Testis (tissue), 3 donors: Measurements from ENCODE around the gene RSRC2. TPM values are rescaled to one million over a fixed set of nuclear protein-coding genes. Genes with fewer than 3 reads are reported as not detected.
"Not testable (repeated sequence)": the region's sequence is repeated elsewhere in the genome, so short reads cannot be mapped to it uniquely, and the experiment has no call there.

Source experiments
- DNase-seq: peaks from one replicate; pipeline ENCODE4 v3.0.0-alpha.2; 2019
- H3K27ac ChIP-seq, 2 donors: fragments of 200-600 bp; sonication (generic); one replicate each; pipeline ENCODE4 v1.5.1; 2019
- H3K27me3 ChIP-seq: fragments of 200-600 bp; sonication (generic); one replicate; pipeline ENCODE4 v1.5.1; 2019
- H3K36me3 ChIP-seq: fragments of 200-600 bp; sonication (generic); one replicate; pipeline ENCODE4 v1.5.1; 2017; ENCODE audit warnings: low read depth; ENCODE audit errors: missing control alignments
- H3K4me1 ChIP-seq: fragments of 200-600 bp; sonication (generic); one replicate; pipeline ENCODE4 v1.5.1; 2019
- H3K4me3 ChIP-seq, 2 donors: fragments of 200-600 bp; sonication (generic); one replicate each; pipeline ENCODE4 v1.5.1; 2017 to 2019
- H3K9me3 ChIP-seq: fragments of 200-600 bp; sonication (generic); one replicate; pipeline ENCODE4 v1.5.1; 2017
- CTCF ChIP-seq, 3 experiments: fragments of 450-650 bp in 2 of 3; fragments of 200-600 bp in 1 of 3; sonication (generic) in 1 of 3; IDR thresholded peaks; one replicate each; pipeline ENCODE4 v1.5.1; 2016 to 2019; ENCODE audit warnings: antibody characterized with exemption in 3 of 3, mild to moderate bottlenecking in 2 of 3, moderate library complexity in 1 of 3
- POLR2A ChIP-seq: fragments of 450-650 bp; IDR thresholded peaks from one replicate; pipeline ENCODE4 v1.6.1; 2017; ENCODE audit warnings: antibody characterized with exemption, mild to moderate bottlenecking, moderate library complexity
- WGBS, 2 donors: methylation state at CpG; one replicate each; pipeline ENCODE4 v1.1.5; 2018; 5-methylcytosine and 5-hydroxymethylcytosine counted together
- intact Hi-C: fragments of 100-400 bp; cut with DNase I; formaldehyde crosslinking; loops from one replicate; pipeline ENCODE4 v1.15.1; 2023; ENCODE audit warnings: low total_unique reads
- polyA plus RNA-seq: library from polyadenylated mRNA; stranded (reverse); fragments of 350-450 nt; fragmentation: Illumina TruSeq; extraction: RNeasy Lipid Tissue Mini Kit (QIAGEN cat#74804); gene quantifications from one replicate; pipeline ENCODE4 v1.2.3, GENCODE V29; 2014; ENCODE audit warnings: low read depth, low replicate concordance; ENCODE audit not compliant: insufficient read depth
- total RNA-seq, 2 donors: library from RNA; depleted of rRNA; stranded (reverse); fragments of >200 nt; gene quantifications; one replicate each; pipeline ENCODE4 v1.2.3, GENCODE V29; 2016

Gene RSRC2
- total and polyA plus RNA-seq, 3 donors from 2014 or later = 50.7 to 133 (median 93.1) TPM

GRCh38 chr12:122486805-122487426 lies 39.8 kb downstream of the RSRC2 start:
- no peak for TF ChIP-seq POLR2A
- no peak for DNase-seq
- intact Hi-C loops = no loop called here
- H3K4me3 ChIP-seq = no peak overlapping the region
- H3K36me3 ChIP-seq = no peaks in the 10 kb centered on the region
- no peaks in the 10 kb centered on the region for H3K9me3 ChIP-seq
- no peaks in the 10 kb centered on the region for H3K27me3 ChIP-seq
- H3K27ac ChIP-seq = no peak overlapping the region
- 97 to 98% methylated on average over 7 of the region's 7 CpGs for WGBS, 2 donors
- H3K4me1 ChIP-seq = peaks cover under 1% of the 10 kb centered on the region

DNA sequence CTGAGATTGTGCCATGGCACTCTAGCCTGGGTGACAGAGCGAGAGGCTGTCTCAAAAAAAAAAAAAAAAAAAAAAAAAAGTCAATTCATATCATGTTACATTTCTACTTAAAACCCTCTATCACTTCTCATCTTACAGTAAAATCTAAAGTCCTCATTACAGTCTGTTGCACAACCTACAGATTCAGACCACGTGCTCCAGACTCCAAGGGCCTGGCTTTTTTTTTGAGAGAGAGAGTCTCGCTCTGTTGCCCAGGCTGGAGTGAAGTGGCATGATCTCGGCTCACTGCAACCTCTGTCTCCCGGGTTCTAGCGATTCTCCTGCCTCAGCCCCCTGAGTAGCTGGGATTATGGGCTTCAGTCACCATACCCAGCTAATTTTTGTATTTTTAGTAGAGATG lies 40.4 kb downstream of the RSRC2 start:
- intact Hi-C loops, H3K4me3 ChIP-seq, H3K36me3 ChIP-seq, DNase-seq, H3K27ac ChIP-seq, H3K9me3 ChIP-seq, H3K27me3 ChIP-seq, H3K4me1 ChIP-seq: not testable (repeated sequence)
- 93 to 98% methylated on average over 6 of the region's 6 CpGs for WGBS, 2 donors

GRCh38 chr12:122484385-122484784 lies 42.4 kb downstream of the RSRC2 start:
- intact Hi-C loops, H3K9me3 ChIP-seq, H3K4me3 ChIP-seq, H3K27ac ChIP-seq, H3K27me3 ChIP-seq, H3K36me3 ChIP-seq, DNase-seq, H3K4me1 ChIP-seq: not testable (repeated sequence)
- WGBS, 2 donors = 100% methylated on average over 1 of the region's 1 CpG

GRCh38 chr12:122483969-122484368 lies 42.8 kb downstream of the RSRC2 start:
- DNase-seq = no peak
- intact Hi-C loops = no loop called here
- H3K4me3 ChIP-seq = no peak overlapping the region
- TF ChIP-seq POLR2A (no peak), CTCF (IDR thresholded peaks at IDR 0.05) (no peak)
- H3K27ac ChIP-seq = no peak overlapping the region
- no peaks in the 10 kb centered on the region for H3K36me3 ChIP-seq
- no peaks in the 10 kb centered on the region for H3K9me3 ChIP-seq
- 91 to 93% methylated on average over 5 of the region's 5 CpGs for WGBS, 2 donors
- H3K27me3 ChIP-seq = no peaks in the 10 kb centered on the region
- H3K4me1 ChIP-seq = no peaks in the 10 kb centered on the region

DNA sequence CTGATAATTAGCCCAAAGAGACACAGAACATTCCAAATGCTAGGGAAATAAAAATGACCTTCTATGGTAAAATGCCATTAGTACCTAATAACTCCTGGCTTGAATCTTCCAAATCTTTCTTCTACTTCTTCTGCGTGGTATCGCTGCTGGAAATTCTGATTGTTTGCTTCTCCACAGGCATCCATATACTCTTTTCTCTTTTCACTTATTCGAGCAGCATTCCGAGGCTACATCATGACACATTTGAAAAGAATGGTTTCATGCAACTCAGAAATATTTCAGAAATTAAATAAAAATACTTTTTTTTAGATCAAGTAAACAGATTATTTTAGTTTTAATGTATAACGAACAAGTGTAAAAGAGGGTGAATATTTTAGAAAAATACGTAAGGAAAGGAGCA lies 44.9 kb downstream of the RSRC2 start:
- intact Hi-C loops = no loop called here
- H3K4me3 ChIP-seq = no peak overlapping the region
- H3K27me3 ChIP-seq = no peaks in the 10 kb centered on the region
- no peaks in the 10 kb centered on the region for H3K36me3 ChIP-seq
- no peaks in the 10 kb centered on the region for H3K4me1 ChIP-seq
- 94% methylated on average over 6 of the region's 6 CpGs for WGBS, 2 donors
- TF ChIP-seq POLR2A (no peak), CTCF (IDR thresholded peaks at IDR 0.05) (no peak)
- no peak for DNase-seq
- no peak overlapping the region for H3K27ac ChIP-seq
- no peaks in the 10 kb centered on the region for H3K9me3 ChIP-seq

- H3K27me3 ChIP-seq = no peaks in the 10 kb centered on the region
- intact Hi-C loops = no loop called here
- no peak overlapping the region for H3K4me3 ChIP-seq
- DNase-seq = no peak
- no peaks in the 10 kb centered on the region for H3K4me1 ChIP-seq
- no peak for TF ChIP-seq POLR2A
- no peak for TF ChIP-seq CTCF (IDR thresholded peaks at IDR 0.05)
- H3K27ac ChIP-seq = no peak overlapping the region
- WGBS, 2 donors = 96% methylated on average over 8 of the region's 8 CpGs
- H3K36me3 ChIP-seq = no peaks in the 10 kb centered on the region
- no peaks in the 10 kb centered on the region for H3K9me3 ChIP-seq
Measured at GRCh38 chr12:122480753-122481152, 46.0 kb downstream of the RSRC2 start.
